Measurements from ENCODE around the gene ZCCHC24. TPM values are rescaled to one million over a fixed set of nuclear protein-coding genes. Genes with fewer than 3 reads are reported as not detected.

The ZCCHC24 gene
- total and polyA plus RNA-seq, 2 of the 8 experiments (the other 6 are each of a cell fraction or from before 2014, with no cell fraction given) = 3.9 to 6.9 TPM

GRCh38 chr10:79340646-79341244, 104.7 kb downstream of the ZCCHC24 start (continued):
- TF ChIP-seq CHD7 (IDR thresholded peaks at IDR 0.05; ENCODE audit: insufficient replicate concordance, low read length) (no peak), ATF3 (IDR thresholded peaks at IDR 0.05; ENCODE audit: insufficient read depth, low read depth, low read length) (no peak), ASH2L (IDR thresholded peaks at IDR 0.05; ENCODE audit: low read length) (no peak), SP1 (IDR thresholded peaks at IDR 0.05; ENCODE audit: low read depth, low read length) (no peak), TAF1 (IDR thresholded peaks at IDR 0.05; ENCODE audit: low read depth, low read length) (no peak), EP300 (IDR thresholded peaks at IDR 0.05; ENCODE audit: borderline replicate concordance in 1 of 2, low read depth in 2 of 2, low read length in 2 of 2) (no peak)
